ENCODE measurements around the gene ZFP62. TPM values are rescaled to one million over a fixed set of nuclear protein-coding genes. Genes with fewer than 3 reads are reported as not detected.
A peak's percentile ranks its signal among the peaks of the same experiment; 100 is the strongest.

ZFP62 gene
- total RNA-seq, 1 experiment from 2014 or later, result 30.7 TPM

DNA sequence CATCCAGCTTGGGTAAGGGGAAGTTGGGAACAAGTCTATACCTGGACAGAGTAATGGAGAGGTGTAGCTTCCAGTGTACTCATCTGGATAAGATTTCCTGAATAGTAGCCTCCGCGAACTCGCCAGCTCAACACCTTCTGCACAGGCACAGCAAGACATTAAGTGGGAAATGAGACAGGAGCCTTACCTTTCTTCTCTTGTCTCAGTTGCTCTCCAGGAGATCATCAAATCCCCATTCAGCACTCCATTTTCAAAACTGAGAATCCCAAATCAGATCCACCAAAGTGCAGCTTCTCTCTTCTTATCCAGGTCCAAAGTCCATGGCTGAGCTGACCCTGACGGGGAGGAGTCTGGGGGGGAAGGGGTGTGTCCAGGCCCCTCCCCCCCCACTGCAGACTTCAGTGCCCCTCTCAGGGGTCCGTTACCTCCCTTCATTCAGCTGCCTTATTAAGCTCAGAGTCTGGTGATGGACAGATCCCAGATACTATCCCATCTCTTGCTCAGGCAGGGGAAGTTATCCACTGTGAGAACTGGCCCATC is 52.5 kb downstream of the ZFP62 start:
- peaks cover 20 to 33% of the 10 kb centered on the region in 2 experiments for H3K4me1 ChIP-seq (ENCODE audit: control insufficient read depth in 1 of 2, insufficient read depth in 2 of 2, low read length in 2 of 2)
- BruUV-seq (replicated peaks), result no TSS peak
- H3K4me3 ChIP-seq (replicated peaks in 1 of 2; ENCODE audit: low read depth in 1 of 2, low read length in 2 of 2), result peak overlapping the region; percentile 73 to 74; a peak in 3 of 4 replicates
- H4K20me1 ChIP-seq (ENCODE audit: insufficient read depth), result no peaks in the 10 kb centered on the region
- ChIA-PET RAD21 (ENCODE audit: low non-redundant PET in 1 of 2, low total read pairs in 2 of 2, uncharacterized antibody in 2 of 2, unreplicated experiment in 2 of 2) (no interaction called here), CTCF (no interaction called here), POLR2A (no interaction called here)
- ATAC-seq (no peak), DNase-seq (ENCODE audit: low read depth, low spot score) (no peak)
- H3K79me2 ChIP-seq (ENCODE audit: insufficient read depth, low read length), result peaks cover 19% of the 10 kb centered on the region
- H3K27me3 ChIP-seq (ENCODE audit: insufficient read depth, low read length), result no peaks in the 10 kb centered on the region
- H3K4me2 ChIP-seq (ENCODE audit: low read length), result peak overlapping the region; percentile 98
- H3K9me3 ChIP-seq (ENCODE audit: control insufficient read depth in 1 of 2, insufficient read depth in 1 of 2, low read depth in 1 of 2, low read length in 2 of 2), result no peaks in the 10 kb centered on the region
- H3K36me3 ChIP-seq (ENCODE audit: control insufficient read depth in 1 of 2, insufficient read depth in 2 of 2, low read length in 2 of 2), result peaks cover 0 to 5% of the 10 kb centered on the region in 2 experiments; a peak in 1 of 4 replicates
- H3K27ac ChIP-seq (ENCODE audit: low read depth, low read length), result no peak overlapping the region
- H2AFZ ChIP-seq (ENCODE audit: low read depth, low read length, poor library complexity, severe bottlenecking), result no peak overlapping the region
- H3K9ac ChIP-seq (ENCODE audit: low read length), result no peak overlapping the region; the same call in 1 of the 2 replicates
- intact Hi-C loops (cut with micrococcal nuclease), result no loop called here
- TF ChIP-seq CEBPB (IDR thresholded peaks at IDR 0.05; ENCODE audit: low read depth), result no peak
- TF ChIP-seq YY1 (IDR thresholded peaks at IDR 0.05; ENCODE audit: extremely low read depth, insufficient replicate concordance, low read depth, low read length), result no peak
- TF ChIP-seq, protein P1, sequence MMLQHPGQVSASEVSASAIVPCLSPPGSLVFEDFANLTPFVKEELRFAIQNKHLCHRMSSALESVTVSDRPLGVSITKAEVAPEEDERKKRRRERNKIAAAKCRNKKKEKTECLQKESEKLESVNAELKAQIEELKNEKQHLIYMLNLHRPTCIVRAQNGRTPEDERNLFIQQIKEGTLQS (IDR thresholded peaks at IDR 0.05), result no peak
- no peak for TF ChIP-seq POLR2AphosphoS5 (IDR thresholded peaks at IDR 0.05; ENCODE audit: low read depth, low read length)
- no peak for TF ChIP-seq ZNF274 (IDR thresholded peaks at IDR 0.05; ENCODE audit: low read depth, low read length)
- TF ChIP-seq, protein P2, sequence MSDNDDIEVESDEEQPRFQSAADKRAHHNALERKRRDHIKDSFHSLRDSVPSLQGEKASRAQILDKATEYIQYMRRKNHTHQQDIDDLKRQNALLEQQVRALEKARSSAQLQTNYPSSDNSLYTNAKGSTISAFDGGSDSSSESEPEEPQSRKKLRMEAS (IDR thresholded peaks at IDR 0.05), result no peak
- no peak for TF ChIP-seq EZH2 (IDR thresholded peaks at IDR 0.05)
- no peak for TF ChIP-seq SRF (IDR thresholded peaks at IDR 0.05; ENCODE audit: low read depth)
- no peak for TF ChIP-seq FOSL1 (IDR thresholded peaks at IDR 0.05; ENCODE audit: low read depth)
- TF ChIP-seq EGR1 (IDR thresholded peaks at IDR 0.05; ENCODE audit: low read depth), result no peak
- TF ChIP-seq TCF7L2 (IDR thresholded peaks at IDR 0.05; ENCODE audit: borderline replicate concordance, extremely low read depth, insufficient read depth, insufficient read length), result no peak
- no peak for TF ChIP-seq ZFX (IDR thresholded peaks at IDR 0.05)
- TF ChIP-seq POLR2A (IDR thresholded peaks at IDR 0.05; ENCODE audit: borderline replicate concordance, extremely low read depth, insufficient read depth, insufficient read length), result no peak
- TF ChIP-seq CBX3 (IDR thresholded peaks at IDR 0.05; ENCODE audit: low read depth), result no peak
- no peak for TF ChIP-seq EZH2phosphoT487 (IDR thresholded peaks at IDR 0.05; ENCODE audit: borderline replicate concordance)
- no peak for TF ChIP-seq SP1 (IDR thresholded peaks at IDR 0.05; ENCODE audit: low read depth)
- TF ChIP-seq, protein P3, sequence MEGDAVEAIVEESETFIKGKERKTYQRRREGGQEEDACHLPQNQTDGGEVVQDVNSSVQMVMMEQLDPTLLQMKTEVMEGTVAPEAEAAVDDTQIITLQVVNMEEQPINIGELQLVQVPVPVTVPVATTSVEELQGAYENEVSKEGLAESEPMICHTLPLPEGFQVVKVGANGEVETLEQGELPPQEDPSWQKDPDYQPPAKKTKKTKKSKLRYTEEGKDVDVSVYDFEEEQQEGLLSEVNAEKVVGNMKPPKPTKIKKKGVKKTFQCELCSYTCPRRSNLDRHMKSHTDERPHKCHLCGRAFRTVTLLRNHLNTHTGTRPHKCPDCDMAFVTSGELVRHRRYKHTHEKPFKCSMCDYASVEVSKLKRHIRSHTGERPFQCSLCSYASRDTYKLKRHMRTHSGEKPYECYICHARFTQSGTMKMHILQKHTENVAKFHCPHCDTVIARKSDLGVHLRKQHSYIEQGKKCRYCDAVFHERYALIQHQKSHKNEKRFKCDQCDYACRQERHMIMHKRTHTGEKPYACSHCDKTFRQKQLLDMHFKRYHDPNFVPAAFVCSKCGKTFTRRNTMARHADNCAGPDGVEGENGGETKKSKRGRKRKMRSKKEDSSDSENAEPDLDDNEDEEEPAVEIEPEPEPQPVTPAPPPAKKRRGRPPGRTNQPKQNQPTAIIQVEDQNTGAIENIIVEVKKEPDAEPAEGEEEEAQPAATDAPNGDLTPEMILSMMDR (IDR thresholded peaks at IDR 0.05 in 2 of 3, conservative IDR thresholded peaks at IDR 0.05 in 1 of 3; ENCODE audit: borderline replicate concordance in 1 of 3, insufficient read depth in 1 of 3, low read depth in 2 of 3, low read length in 2 of 3), result no peak
- TF ChIP-seq SIN3A (IDR thresholded peaks at IDR 0.05; ENCODE audit: low read depth), result no peak
- TF ChIP-seq JUND (IDR thresholded peaks at IDR 0.05), result no peak
- TF ChIP-seq, protein P4, sequence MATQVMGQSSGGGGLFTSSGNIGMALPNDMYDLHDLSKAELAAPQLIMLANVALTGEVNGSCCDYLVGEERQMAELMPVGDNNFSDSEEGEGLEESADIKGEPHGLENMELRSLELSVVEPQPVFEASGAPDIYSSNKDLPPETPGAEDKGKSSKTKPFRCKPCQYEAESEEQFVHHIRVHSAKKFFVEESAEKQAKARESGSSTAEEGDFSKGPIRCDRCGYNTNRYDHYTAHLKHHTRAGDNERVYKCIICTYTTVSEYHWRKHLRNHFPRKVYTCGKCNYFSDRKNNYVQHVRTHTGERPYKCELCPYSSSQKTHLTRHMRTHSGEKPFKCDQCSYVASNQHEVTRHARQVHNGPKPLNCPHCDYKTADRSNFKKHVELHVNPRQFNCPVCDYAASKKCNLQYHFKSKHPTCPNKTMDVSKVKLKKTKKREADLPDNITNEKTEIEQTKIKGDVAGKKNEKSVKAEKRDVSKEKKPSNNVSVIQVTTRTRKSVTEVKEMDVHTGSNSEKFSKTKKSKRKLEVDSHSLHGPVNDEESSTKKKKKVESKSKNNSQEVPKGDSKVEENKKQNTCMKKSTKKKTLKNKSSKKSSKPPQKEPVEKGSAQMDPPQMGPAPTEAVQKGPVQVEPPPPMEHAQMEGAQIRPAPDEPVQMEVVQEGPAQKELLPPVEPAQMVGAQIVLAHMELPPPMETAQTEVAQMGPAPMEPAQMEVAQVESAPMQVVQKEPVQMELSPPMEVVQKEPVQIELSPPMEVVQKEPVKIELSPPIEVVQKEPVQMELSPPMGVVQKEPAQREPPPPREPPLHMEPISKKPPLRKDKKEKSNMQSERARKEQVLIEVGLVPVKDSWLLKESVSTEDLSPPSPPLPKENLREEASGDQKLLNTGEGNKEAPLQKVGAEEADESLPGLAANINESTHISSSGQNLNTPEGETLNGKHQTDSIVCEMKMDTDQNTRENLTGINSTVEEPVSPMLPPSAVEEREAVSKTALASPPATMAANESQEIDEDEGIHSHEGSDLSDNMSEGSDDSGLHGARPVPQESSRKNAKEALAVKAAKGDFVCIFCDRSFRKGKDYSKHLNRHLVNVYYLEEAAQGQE (IDR thresholded peaks at IDR 0.05; ENCODE audit: low read depth), result no peak
- H3K9me2 ChIP-seq (ENCODE audit: insufficient read depth), result no peaks in the 10 kb centered on the region
